Spinal cord (tissue), 10 donors: ENCODE measurements around the gene DENND10. TPM values are rescaled to one million over a fixed set of nuclear protein-coding genes. Genes with fewer than 3 reads are reported as not detected.
A peak's percentile ranks its signal among the peaks of the same experiment; 100 is the strongest.
"Not testable (repeated sequence)": the region's sequence is repeated elsewhere in the genome, so short reads cannot be mapped to it uniquely, and the experiment has no call there.

Source experiments
- DNase-seq, 6 donors: peaks; one replicate each; pipeline versions ENCODE4 v3.0.0 to v3.0.0-alpha.2; 2013 to 2015; ENCODE audit warnings: low spot score in 6 of 6, low read depth in 4 of 6
- H3K27ac ChIP-seq: one replicate; pipeline ENCODE4 v1.5.1; 2013; ENCODE audit warnings: low read depth, low read length, control low read depth
- H3K27me3 ChIP-seq: one replicate; pipeline ENCODE4 v1.6.1; 2013; ENCODE audit warnings: low read length; ENCODE audit not compliant: control insufficient read depth, insufficient read depth
- H3K36me3 ChIP-seq: one replicate; pipeline ENCODE4 v1.6.1; 2013; ENCODE audit warnings: low read length; ENCODE audit not compliant: control insufficient read depth, insufficient read depth
- H3K4me1 ChIP-seq: one replicate; pipeline ENCODE4 v1.6.1; 2013; ENCODE audit warnings: low read length; ENCODE audit not compliant: control insufficient read depth, insufficient read depth
- H3K4me3 ChIP-seq: one replicate; pipeline ENCODE4 v1.5.1; 2013; ENCODE audit warnings: low read depth, low read length, control low read depth
- H3K9me3 ChIP-seq: one replicate; pipeline ENCODE4 v1.6.1; 2013; ENCODE audit warnings: low read length; ENCODE audit not compliant: control insufficient read depth, insufficient read depth
- WGBS: methylation state at CpG from one replicate; pipeline ENCODE4 v1.1.5; 2013; ENCODE audit warnings: missing lambda C conversion rate; ENCODE audit not compliant: insufficient coverage; 5-methylcytosine and 5-hydroxymethylcytosine counted together
- polyA plus RNA-seq, 2 donors: library from polyadenylated mRNA; unstranded; fragments of 120-200 nt; gene quantifications; one replicate each; pipeline ENCODE4 v1.2.1, GENCODE V29; 2013; ENCODE audit not compliant: insufficient read length in 2 of 2
- total RNA-seq, 2 donors: library from RNA; depleted of rRNA in 1 of 2; stranded (reverse); fragments of 120-200 nt in 1 of 2; fragments of >200 nt in 1 of 2; gene quantifications; one replicate each; pipeline versions ENCODE4 v1.2.3 to v1.2.4, GENCODE V29; 2013 to 2014
- donor health status: healthy.

Gene DENND10
- total and polyA plus RNA-seq, 4 donors: 47.4 to 61.3 (median 53.2) TPM

- DNase-seq: not testable (repeated sequence)
- WGBS: 100% methylated on average over 3 of the region's 12 CpGs
Measured at GRCh38 chr10:119096641-119097415, 7.1 kb upstream of the DENND10 start.

GRCh38 chr10:119098576-119098975, 5.3 kb upstream of the DENND10 start:
- Histone ChIP-seq H3K36me3 (no peaks in the 10 kb centered on the region), H3K9me3 (no peaks in the 10 kb centered on the region), H3K4me3 (no peak overlapping the region), H3K27ac (no peak overlapping the region), H3K27me3 (no peaks in the 10 kb centered on the region), H3K4me1 (no peaks in the 10 kb centered on the region)
- DNase-seq: no peak
- no CpG with 5 or more reads among the region's 3 CpGs for WGBS

More at GRCh38 chr10:119096641-119097415, 7.1 kb upstream of the DENND10 start:
- not testable (repeated sequence) for H3K4me1 ChIP-seq, H3K9me3 ChIP-seq, H3K27me3 ChIP-seq, H3K27ac ChIP-seq, H3K36me3 ChIP-seq, H3K4me3 ChIP-seq

- peaks cover 8% of the 10 kb centered on the region for H3K4me1 ChIP-seq
- DNase-seq: no peak
- H3K27me3 ChIP-seq: no peaks in the 10 kb centered on the region
- no peak overlapping the region for H3K27ac ChIP-seq
- whole genome bisulfite sequencing: 82% methylated on average over 2 of the region's 3 CpGs
- H3K9me3 ChIP-seq: no peaks in the 10 kb centered on the region
- H3K36me3 ChIP-seq: no peaks in the 10 kb centered on the region
- no peak overlapping the region for H3K4me3 ChIP-seq
Measured at GRCh38 chr10:119100434-119101238, 3.3 kb upstream of the DENND10 start.

GRCh38 chr10:119101366-119102098, 2.4 kb upstream of the DENND10 start:
- Histone ChIP-seq H3K9me3 (no peaks in the 10 kb centered on the region), H3K27ac (no peak overlapping the region), H3K36me3 (no peaks in the 10 kb centered on the region), H3K4me1 (peaks cover 8% of the 10 kb centered on the region), H3K4me3 (no peak overlapping the region), H3K27me3 (no peaks in the 10 kb centered on the region)
- 55% methylated on average over 5 of the region's 10 CpGs for WGBS
- no peak for DNase-seq

- WGBS: 45% methylated on average over 8 of the region's 12 CpGs
Measured at GRCh38 chr10:119103241-119103902, 541 bp upstream of the DENND10 start.

GRCh38 chr10:119104654-119105015, 722 bp downstream of the DENND10 start:
- Histone ChIP-seq H3K4me1 (peaks cover 8% of the 10 kb centered on the region), H3K27me3 (no peaks in the 10 kb centered on the region), H3K36me3 (peaks cover 15% of the 10 kb centered on the region), H3K9me3 (no peaks in the 10 kb centered on the region), H3K27ac (no peak overlapping the region), H3K4me3 (peak overlapping the region; percentile 64)
- peak in 5 of 6 donors; percentile 13 to 81 (median 13) for DNase-seq
- 0% methylated on average over 19 of the region's 22 CpGs for WGBS

More at GRCh38 chr10:119103241-119103902, 541 bp upstream of the DENND10 start:
- DNase-seq: no peak
- Histone ChIP-seq H3K27me3 (no peaks in the 10 kb centered on the region), H3K9me3 (no peaks in the 10 kb centered on the region), H3K4me1 (peaks cover 8% of the 10 kb centered on the region), H3K36me3 (peaks cover 7% of the 10 kb centered on the region), H3K27ac (no peak overlapping the region), H3K4me3 (peak overlapping the region; percentile 6)

GRCh38 chr10:119105155-119105554, 1.2 kb downstream of the DENND10 start:
- no peak for DNase-seq
- Histone ChIP-seq H3K9me3 (no peaks in the 10 kb centered on the region), H3K4me1 (peaks cover 8% of the 10 kb centered on the region), H3K4me3 (peak overlapping the region; percentile 64), H3K36me3 (peaks cover 19% of the 10 kb centered on the region), H3K27ac (no peak overlapping the region), H3K27me3 (no peaks in the 10 kb centered on the region)
- WGBS: no CpG with 5 or more reads among the region's 12 CpGs

- H3K27ac ChIP-seq, H3K4me3 ChIP-seq, H3K4me1 ChIP-seq, DNase-seq, H3K9me3 ChIP-seq, H3K27me3 ChIP-seq: not testable (repeated sequence)
- peaks cover 27% of the 10 kb centered on the region for H3K36me3 ChIP-seq
- 96% methylated on average over 4 of the region's 7 CpGs for WGBS
Measured at GRCh38 chr10:119105899-119106298, 2.0 kb downstream of the DENND10 start.

GRCh38 chr10:119107106-119107505, 3.2 kb downstream of the DENND10 start:
- not testable (repeated sequence) for H3K4me3 ChIP-seq, H3K27me3 ChIP-seq, H3K4me1 ChIP-seq, H3K27ac ChIP-seq, DNase-seq, H3K9me3 ChIP-seq
- 96% methylated on average over 3 of the region's 6 CpGs for WGBS
- H3K36me3 ChIP-seq: peaks cover 29% of the 10 kb centered on the region
